Measurements from ENCODE around the gene CNPY3. TPM values are rescaled to one million over a fixed set of nuclear protein-coding genes. Genes with fewer than 3 reads are reported as not detected.

The CNPY3 gene
- total and polyA plus RNA-seq, 2 of the 13 experiments (the other 11 are each of a cell fraction or from before 2014, with no cell fraction given) = 42.3 to 60.2 TPM

GRCh38 chr6:42929821-42930360 lies 611 bp downstream of the CNPY3 start:
- peak overlapping the region; percentile 79 for H3K9ac ChIP-seq (ENCODE audit: insufficient read depth, low read depth, low read length)
- no peak overlapping the region for H2AFZ ChIP-seq (ENCODE audit: low read length)
- ATAC-seq = no peak; the same call in 2 of the 3 replicates
- TSS peak; percentile 78 for BruUV-seq (replicated peaks)
- no peak for FAIRE-seq
- peak overlapping the region; percentile 83 for H3K27ac ChIP-seq (ENCODE audit: extremely low read length, insufficient read depth, low read length)
- H3K4me3 ChIP-seq (replicated peaks in 1 of 3; ENCODE audit: insufficient read depth in 1 of 3, low read depth in 2 of 3, low read length in 3 of 3) = peak overlapping the region; percentile 71 to 79 (median 78)
- WGBS (ENCODE audit: low lambda C conversion rate) = 2% methylated on average over 16 of the region's 16 CpGs
- no peaks in the 10 kb centered on the region for H4K20me1 ChIP-seq (ENCODE audit: insufficient read depth, low read length)
- intact Hi-C loops (cut with micrococcal nuclease; ENCODE audit: unreplicated experiment) = loop anchor here (2.0 kb wide), 1 partner anchor 41 kb away; no protein-coding TSS in a partner anchor
- no peaks in the 10 kb centered on the region for H3K9me3 ChIP-seq (ENCODE audit: low read length)
- H3K79me2 ChIP-seq (ENCODE audit: insufficient read depth, low read length) = peaks cover 40% of the 10 kb centered on the region
- peak overlapping the region; percentile 91 for H3K4me2 ChIP-seq (ENCODE audit: low read depth, low read length)
- CTCF ChIA-PET (ENCODE audit: low intra/inter-chr PET ratio, low total read pairs) = no interaction called here
- peaks cover 7 to 16% of the 10 kb centered on the region in 2 experiments for H3K36me3 ChIP-seq (replicated peaks in 1 of 2; ENCODE audit: control insufficient read depth in 1 of 2, insufficient read depth in 2 of 2, low read length in 2 of 2)
- POLR2A ChIA-PET = interaction anchor here (0.5 to 3.2 kb wide), 39 partner anchors 9 to 507 kb away, joined by 3 to 56 read pairs (median 6); partner anchors contain the start of genes BICRAL, CUL7, GNMT and KLC4
- no peak for DNase-seq (ENCODE audit: low spot score)
- H3K27me3 ChIP-seq (ENCODE audit: control insufficient read depth in 1 of 2, insufficient read depth in 2 of 2, low read length in 2 of 2) = no peaks in the 10 kb centered on the region; a peak in 1 of 5 replicates
- peaks cover 57% of the 10 kb centered on the region for H3K4me1 ChIP-seq (ENCODE audit: insufficient read depth, low read length)
- in situ Hi-C loops (cut with HindIII; ENCODE audit: extremely low pct_ligation_motif_present, low pct_unique_long_range_greater_than_20kb) = no loop called here
- TF ChIP-seq ZNF841 (CRISPR knock-in tag; IDR thresholded peaks at IDR 0.05; ENCODE audit: borderline replicate concordance) = no peak
- no peak for TF ChIP-seq IKZF4 (CRISPR knock-in tag; IDR thresholded peaks at IDR 0.05; ENCODE audit: borderline replicate concordance, low read depth, not compliant biosample characterization)
- TF ChIP-seq ZNF20 (CRISPR knock-in tag; IDR thresholded peaks at IDR 0.05) = 0 out of 2 replicates have a peak, but pooled peaks have one; percentile 2
- TF ChIP-seq ZNF296 (CRISPR knock-in tag; conservative IDR thresholded peaks at IDR 0.05) = 0 out of 2 replicates have a peak, but pooled peaks have one; percentile 2
- TF ChIP-seq PHF5A (CRISPR knock-in tag; IDR thresholded peaks at IDR 0.05; ENCODE audit: low read depth, unreplicated experiment) = peak; percentile 8
- TF ChIP-seq ZNF598 (CRISPR knock-in tag; IDR thresholded peaks at IDR 0.05; ENCODE audit: borderline replicate concordance) = peak; percentile 62; the same call in 1 of the 2 replicates
- TF ChIP-seq NCOR1 (IDR thresholded peaks at IDR 0.05; ENCODE audit: borderline replicate concordance, low read length) = peak; percentile 10; the same call in 1 of the 2 replicates
- TF ChIP-seq ZNF407 (CRISPR knock-in tag; IDR thresholded peaks at IDR 0.05; ENCODE audit: not compliant biosample characterization) = peak; percentile 33
- TF ChIP-seq KLF6 (CRISPR knock-in tag; IDR thresholded peaks at IDR 0.05) = no peak
- no peak for TF ChIP-seq ZNF230 (CRISPR knock-in tag; IDR thresholded peaks at IDR 0.05)
- 0 out of 2 replicates have a peak, but pooled peaks have one; percentile 5 for TF ChIP-seq REL (CRISPR knock-in tag; conservative IDR thresholded peaks at IDR 0.05)
- TF ChIP-seq, protein P1, sequence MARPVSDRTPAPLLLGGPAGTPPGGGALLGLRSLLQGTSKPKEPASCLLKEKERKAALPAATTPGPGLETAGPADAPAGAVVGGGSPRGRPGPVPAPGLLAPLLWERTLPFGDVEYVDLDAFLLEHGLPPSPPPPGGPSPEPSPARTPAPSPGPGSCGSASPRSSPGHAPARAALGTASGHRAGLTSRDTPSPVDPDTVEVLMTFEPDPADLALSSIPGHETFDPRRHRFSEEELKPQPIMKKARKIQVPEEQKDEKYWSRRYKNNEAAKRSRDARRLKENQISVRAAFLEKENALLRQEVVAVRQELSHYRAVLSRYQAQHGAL (CRISPR knock-in tag; IDR thresholded peaks at IDR 0.05; ENCODE audit: not compliant biosample characterization) = peak; percentile 6
